MM.1S (cell line): ENCODE measurements around the gene GPC1.

Experiments used
- CTCF ChIP-seq: fragments of 300-600 bp; sonication (generic); IDR thresholded peaks from 2 replicates; pipeline ENCODE4 v1.5.1; 2016; ENCODE audit warnings: antibody characterized with exemption, low read length, mixed read lengths
- EZH2 ChIP-seq: fragments of 300-600 bp; sonication (generic); optimal IDR thresholded peaks from 2 replicates; pipeline ENCODE3; 2017; ENCODE audit warnings: low read depth, mild to moderate bottlenecking, antibody characterized with exemption, low read length, mixed read lengths
- EZH2phosphoT487 ChIP-seq: fragments of 300-600 bp; sonication (generic); IDR thresholded peaks from 2 replicates; pipeline ENCODE4 v1.6.1; 2018; ENCODE audit warnings: antibody characterized with exemption, low read length

DNA sequence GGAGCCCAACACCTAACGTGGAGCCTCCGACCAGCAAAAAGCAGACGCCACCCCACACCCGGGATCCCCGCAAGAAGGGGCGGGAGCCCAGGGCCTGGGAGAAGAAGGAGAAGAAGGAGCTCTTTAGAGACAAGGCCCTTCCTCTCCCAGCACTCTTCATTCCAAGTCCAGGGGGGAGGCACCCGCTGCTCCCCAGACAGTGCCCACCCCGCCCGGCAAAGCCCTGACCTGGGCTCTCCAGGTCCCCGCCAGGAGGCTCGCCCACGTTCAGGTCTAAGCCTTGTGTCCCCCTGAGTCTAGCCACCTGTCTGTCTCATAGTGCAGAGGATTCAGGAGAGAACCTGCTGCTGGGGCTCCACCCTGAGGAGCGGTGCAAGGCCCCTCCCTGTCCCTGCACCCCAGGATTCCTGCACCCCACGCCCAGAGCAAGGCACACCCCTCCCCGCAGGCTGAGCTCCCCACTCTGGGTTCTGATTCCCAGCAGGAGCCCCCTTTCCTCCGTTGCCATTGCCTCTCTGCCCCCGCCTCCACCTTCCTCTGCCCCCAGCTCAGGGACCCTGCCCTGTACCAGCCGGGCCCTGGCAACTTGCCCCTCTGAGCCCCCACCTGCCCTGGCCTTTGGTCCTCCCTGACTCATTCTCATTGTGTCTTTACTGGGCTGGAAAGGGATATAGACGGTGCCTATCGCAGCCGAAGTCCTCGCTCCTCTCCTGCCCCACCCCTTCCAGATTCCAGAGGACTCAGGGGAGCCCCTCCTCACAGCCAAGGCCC lies 33.5 kb upstream of the GPC1 start:
- TF ChIP-seq CTCF: no peak
- no peak for TF ChIP-seq EZH2phosphoT487
- TF ChIP-seq EZH2: no peak
